ENCODE results near the gene RNF8.
"Not testable (repeated sequence)": the region's sequence is repeated elsewhere in the genome, so short reads cannot be mapped to it uniquely, and the experiment has no call there.

RNF8 gene

DNA sequence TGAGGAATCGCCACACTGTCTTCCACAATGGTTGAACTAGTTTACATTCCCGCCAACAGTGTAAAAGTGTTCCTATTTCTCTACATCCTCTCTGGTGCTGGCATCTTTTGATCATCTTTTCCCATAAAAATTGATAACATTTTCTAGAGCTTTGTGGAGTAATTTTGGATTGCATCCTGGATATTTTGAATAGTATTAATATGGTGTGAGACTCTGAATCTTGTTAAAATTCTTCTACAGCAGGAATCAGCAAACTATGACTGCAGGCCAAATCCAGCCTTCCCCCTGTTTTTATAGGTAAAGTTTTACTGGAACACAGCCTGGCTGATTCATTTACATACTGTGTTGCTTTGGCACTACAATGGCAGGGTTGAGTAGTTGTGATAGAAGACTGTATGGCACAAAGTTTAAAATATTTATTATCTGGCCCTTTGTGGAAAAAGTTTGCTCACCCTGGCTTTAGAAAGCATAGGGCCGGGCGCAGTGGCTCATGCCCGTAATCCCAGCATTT is 15.0 kb upstream of the RNF8 start:
- TF ChIP-seq, protein P1, sequence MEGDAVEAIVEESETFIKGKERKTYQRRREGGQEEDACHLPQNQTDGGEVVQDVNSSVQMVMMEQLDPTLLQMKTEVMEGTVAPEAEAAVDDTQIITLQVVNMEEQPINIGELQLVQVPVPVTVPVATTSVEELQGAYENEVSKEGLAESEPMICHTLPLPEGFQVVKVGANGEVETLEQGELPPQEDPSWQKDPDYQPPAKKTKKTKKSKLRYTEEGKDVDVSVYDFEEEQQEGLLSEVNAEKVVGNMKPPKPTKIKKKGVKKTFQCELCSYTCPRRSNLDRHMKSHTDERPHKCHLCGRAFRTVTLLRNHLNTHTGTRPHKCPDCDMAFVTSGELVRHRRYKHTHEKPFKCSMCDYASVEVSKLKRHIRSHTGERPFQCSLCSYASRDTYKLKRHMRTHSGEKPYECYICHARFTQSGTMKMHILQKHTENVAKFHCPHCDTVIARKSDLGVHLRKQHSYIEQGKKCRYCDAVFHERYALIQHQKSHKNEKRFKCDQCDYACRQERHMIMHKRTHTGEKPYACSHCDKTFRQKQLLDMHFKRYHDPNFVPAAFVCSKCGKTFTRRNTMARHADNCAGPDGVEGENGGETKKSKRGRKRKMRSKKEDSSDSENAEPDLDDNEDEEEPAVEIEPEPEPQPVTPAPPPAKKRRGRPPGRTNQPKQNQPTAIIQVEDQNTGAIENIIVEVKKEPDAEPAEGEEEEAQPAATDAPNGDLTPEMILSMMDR (IDR thresholded peaks at IDR 0.05), result no peak
- peaks cover 3 to 5% of the 10 kb centered on the region in 2 experiments for H3K4me1 ChIP-seq (ENCODE audit: control insufficient read depth in 1 of 2, insufficient read depth in 1 of 2, low read depth in 1 of 2, low read length in 1 of 2)
- H3K4me3 ChIP-seq (ENCODE audit: low read depth in 1 of 2, low read length in 1 of 2), result no peak overlapping the region
- H3K27ac ChIP-seq, result no peak overlapping the region
- peaks cover 2% of the 10 kb centered on the region for H3K36me3 ChIP-seq
- no peaks in the 10 kb centered on the region for H3K27me3 ChIP-seq
- no peaks in the 10 kb centered on the region for H3K9me3 ChIP-seq

DNA sequence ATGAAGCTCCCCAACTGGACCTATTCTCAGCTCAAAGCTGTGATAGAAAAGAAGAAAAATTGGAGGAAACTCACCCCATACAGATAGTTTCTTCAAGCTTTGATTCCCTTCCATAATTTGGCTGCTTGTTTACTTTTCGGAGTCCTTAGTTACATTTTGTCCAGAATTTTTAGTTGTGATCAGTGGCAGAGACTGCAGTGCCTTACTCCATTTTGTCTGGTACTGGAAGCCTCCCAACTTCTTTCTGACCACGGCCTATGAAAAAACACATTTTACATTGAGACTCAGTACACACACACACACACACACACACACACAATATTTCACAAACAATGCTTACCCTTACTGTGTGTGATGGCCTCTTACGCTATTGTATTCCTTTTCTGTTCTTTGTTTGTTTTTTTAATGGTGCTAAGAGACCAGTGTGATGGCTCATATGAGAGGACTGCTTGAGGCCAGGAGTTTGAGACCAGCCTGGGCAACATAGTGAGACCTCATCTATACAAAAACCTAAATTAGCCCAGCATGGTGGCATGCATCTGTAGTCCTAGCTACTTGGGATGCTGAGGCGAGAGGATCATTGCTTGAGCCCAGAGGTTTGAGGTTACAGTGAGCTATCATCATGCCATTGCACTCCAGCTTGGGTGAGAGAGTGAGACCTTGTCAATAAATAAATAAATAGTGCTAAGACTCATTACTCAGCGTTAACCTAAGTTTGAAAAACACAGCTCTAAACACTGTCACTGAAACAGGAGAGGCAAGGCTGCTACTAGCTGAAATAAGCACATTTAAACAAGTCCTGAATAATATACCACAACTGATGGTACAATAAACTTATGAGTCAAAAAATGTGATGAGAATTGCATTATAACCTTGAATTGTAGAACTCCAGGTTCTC is 13.8 kb upstream of the RNF8 start:
- H3K9me3 ChIP-seq, result no peaks in the 10 kb centered on the region
- no peaks in the 10 kb centered on the region for H3K36me3 ChIP-seq
- TF ChIP-seq, protein P1 (IDR thresholded peaks at IDR 0.05), result no peak
- no peak overlapping the region for H3K4me3 ChIP-seq (ENCODE audit: low read depth in 1 of 2, low read length in 1 of 2)
- H3K27ac ChIP-seq, result no peak overlapping the region
- H3K4me1 ChIP-seq (ENCODE audit: control insufficient read depth in 1 of 2, insufficient read depth in 1 of 2, low read depth in 1 of 2, low read length in 1 of 2), result no peaks in the 10 kb centered on the region
- peaks cover 9% of the 10 kb centered on the region for H3K27me3 ChIP-seq

DNA sequence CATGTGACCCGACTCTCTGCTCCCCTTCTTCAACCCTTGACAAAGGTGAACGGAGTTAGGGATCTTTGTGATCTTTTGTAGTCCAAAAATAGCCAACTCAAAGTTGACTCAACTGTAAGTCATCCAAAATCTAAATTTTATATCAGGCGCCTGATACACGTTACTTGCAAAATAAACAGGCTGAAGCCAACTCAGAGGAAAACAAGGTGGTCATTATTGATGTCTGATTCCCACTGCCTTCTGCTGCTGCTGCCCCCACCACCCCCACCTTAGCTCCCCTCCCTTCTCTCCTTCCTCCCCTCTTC is 13.2 kb upstream of the RNF8 start:
- TF ChIP-seq, protein P1 (IDR thresholded peaks at IDR 0.05), result no peak
- Histone ChIP-seq H3K36me3 (no peaks in the 10 kb centered on the region), H3K27ac (no peak overlapping the region), H3K4me1 (ENCODE audit: control insufficient read depth in 1 of 2, insufficient read depth in 1 of 2, low read depth in 1 of 2, low read length in 1 of 2) (no peaks in the 10 kb centered on the region), H3K4me3 (ENCODE audit: low read depth in 1 of 2, low read length in 1 of 2) (no peak overlapping the region), H3K27me3 (peaks cover 10% of the 10 kb centered on the region), H3K9me3 (no peaks in the 10 kb centered on the region)

DNA sequence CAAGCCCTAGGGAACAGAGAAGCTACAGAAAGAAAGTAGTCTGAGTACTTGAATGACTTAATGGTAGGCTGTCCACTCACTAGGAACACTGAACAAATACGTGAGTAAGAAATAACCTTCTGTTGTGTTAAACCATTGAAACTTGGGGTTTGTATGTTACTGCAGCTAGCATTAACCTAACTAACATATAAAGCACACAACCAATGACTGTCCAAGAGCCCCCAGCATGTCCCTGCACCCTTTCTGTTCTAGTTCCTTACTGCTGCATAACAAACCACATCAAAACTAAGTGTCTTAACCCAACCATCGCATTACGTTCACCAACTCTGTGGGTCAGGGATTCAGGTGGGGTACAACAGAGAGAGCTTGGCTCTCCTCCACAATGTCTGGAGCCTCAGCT is 10.5 kb upstream of the RNF8 start:
- no peaks in the 10 kb centered on the region for H3K4me1 ChIP-seq (ENCODE audit: control insufficient read depth in 1 of 2, insufficient read depth in 1 of 2, low read depth in 1 of 2, low read length in 1 of 2)
- peaks cover 10% of the 10 kb centered on the region for H3K27me3 ChIP-seq
- H3K36me3 ChIP-seq, result no peaks in the 10 kb centered on the region
- H3K27ac ChIP-seq, result no peak overlapping the region
- H3K4me3 ChIP-seq (ENCODE audit: low read depth in 1 of 2, low read length in 1 of 2), result no peak overlapping the region
- TF ChIP-seq, protein P1 (IDR thresholded peaks at IDR 0.05), result no peak
- no peaks in the 10 kb centered on the region for H3K9me3 ChIP-seq

DNA sequence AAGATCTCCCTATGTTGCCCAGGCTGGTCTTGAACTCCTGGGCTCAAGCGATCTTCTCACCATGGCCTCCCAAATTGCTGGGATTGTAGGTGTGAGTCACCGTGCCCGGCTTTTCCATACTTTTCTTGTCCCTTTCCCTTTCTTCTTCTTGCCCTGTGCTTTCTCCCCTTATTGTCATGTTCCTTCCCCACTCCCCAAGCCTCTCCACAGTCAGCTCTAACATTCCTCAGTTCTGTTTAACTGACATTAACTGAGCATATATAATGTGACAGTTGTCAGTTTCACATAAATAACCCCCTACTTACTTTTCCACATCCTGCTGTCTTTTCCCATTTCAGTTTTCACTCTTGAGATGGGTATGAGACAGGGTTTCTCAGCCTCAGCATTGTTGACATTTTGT is 9.5 kb upstream of the RNF8 start:
- TF ChIP-seq, protein P1 (IDR thresholded peaks at IDR 0.05), result no peak

DNA sequence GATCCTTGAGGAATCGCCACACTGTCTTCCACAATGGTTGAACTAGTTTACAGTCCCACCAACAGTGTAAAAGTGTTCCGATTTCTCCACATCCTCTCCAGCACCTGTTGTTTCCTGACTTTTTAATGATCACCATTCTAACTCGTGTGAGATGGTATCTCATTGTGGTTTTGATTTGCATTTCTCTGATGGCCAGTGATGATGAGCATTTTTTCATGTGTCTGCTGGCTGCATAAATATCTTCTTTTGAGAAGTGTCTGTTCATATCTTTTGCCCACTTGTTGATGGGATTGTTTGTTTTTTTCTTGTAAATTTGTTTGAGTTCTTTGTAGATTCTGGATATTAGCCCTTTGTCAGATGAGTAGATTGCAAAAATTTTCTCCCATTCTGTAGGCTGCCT is 8.0 kb upstream of the RNF8 start:
- H3K27me3 ChIP-seq, result peaks cover 10% of the 10 kb centered on the region
- H3K27ac ChIP-seq; H3K4me3 ChIP-seq (ENCODE audit: low read depth in 1 of 2, low read length in 1 of 2); H3K9me3 ChIP-seq; H3K36me3 ChIP-seq; H3K4me1 ChIP-seq (ENCODE audit: control insufficient read depth in 1 of 2, insufficient read depth in 1 of 2, low read depth in 1 of 2, low read length in 1 of 2): not testable (repeated sequence)

More for the DNA sequence above, 9.5 kb upstream of the RNF8 start:
- Histone ChIP-seq H3K27ac (no peak overlapping the region), H3K27me3 (peaks cover 10% of the 10 kb centered on the region), H3K9me3 (no peaks in the 10 kb centered on the region), H3K4me1 (ENCODE audit: control insufficient read depth in 1 of 2, insufficient read depth in 1 of 2, low read depth in 1 of 2, low read length in 1 of 2) (no peaks in the 10 kb centered on the region), H3K36me3 (no peaks in the 10 kb centered on the region), H3K4me3 (ENCODE audit: low read depth in 1 of 2, low read length in 1 of 2) (no peak overlapping the region)
